Measurements from ENCODE around the gene DDTL.
"Not testable (repeated sequence)": the region's sequence is repeated elsewhere in the genome, so short reads cannot be mapped to it uniquely, and the experiment has no call there.

Gene DDTL

DNA sequence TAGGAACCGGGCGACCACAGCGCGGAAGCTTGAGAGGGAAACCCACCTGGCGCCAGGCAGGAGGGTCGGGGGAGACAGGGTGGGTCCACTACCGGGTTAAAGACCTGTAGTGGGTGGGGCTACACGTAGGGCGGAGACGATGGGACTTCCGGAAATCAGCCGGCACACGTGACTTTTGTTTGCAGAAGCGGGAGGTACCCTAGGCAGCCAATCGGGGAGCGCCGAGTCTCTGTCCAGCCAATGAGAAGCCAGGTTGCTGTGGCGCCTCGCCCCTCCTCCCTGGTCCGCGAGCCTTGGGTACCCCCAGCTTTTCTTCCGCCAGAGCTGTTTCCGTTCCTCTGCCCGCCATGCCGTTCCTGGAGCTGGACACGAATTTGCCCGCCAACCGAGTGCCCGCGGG, at the start of gene DDTL:
Gene DDTL (plus strand): TSS at position 321 of the 400 bp plus-strand sequence. CDS start 27 bp downstream, at position 348.
- DNase-seq, result not testable (repeated sequence)

GRCh38 chr22:23920267-23920611, 46.4 kb upstream of the DDTL start:
- not testable (repeated sequence) for DNase-seq

DNA sequence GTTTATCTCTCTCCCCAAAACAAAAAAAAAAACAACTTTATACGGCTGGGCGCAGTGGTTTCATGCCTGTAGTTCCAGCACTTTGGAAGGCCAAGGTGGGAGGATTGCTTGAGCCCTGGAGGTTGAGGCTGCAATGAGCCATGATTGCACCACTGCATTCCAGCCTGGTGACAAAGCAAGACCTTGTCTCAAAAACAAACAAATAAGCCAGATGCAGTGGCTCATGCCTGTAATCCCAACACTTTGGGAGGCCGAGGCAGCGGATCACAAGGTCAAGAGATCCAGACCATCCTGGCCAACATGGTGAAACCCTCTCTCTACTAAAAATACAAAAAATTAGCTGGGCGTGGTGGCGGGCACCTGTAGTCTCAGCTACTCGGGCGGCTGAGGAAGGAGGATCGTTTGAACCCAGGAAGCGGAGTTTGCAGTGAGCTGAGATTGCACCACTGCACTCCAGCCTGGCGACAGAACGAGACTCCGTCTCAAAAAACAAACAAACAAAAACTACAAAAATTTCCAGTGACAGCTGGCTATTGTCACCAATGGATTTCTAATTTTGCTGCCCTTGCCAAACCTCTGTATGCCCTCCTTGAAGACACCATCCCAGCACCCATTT, 45.0 kb upstream of the DDTL start:
- DNase-seq, result not testable (repeated sequence)

- no peak for DNase-seq
These were observed 43.8 kb upstream of the DDTL start for GRCh38 chr22:23922921-23923320.

- no peak for DNase-seq
These were observed 41.6 kb upstream of the DDTL start for GRCh38 chr22:23925020-23925606.

- no peak for DNase-seq
These were observed 40.1 kb upstream of the DDTL start for GRCh38 chr22:23926561-23926960.

- no peak for DNase-seq
These were observed 28.2 kb upstream of the DDTL start for GRCh38 chr22:23938328-23939016.

GRCh38 chr22:23939017-23939357, 27.7 kb upstream of the DDTL start:
- no peak for DNase-seq

GRCh38 chr22:23940166-23940565, 26.5 kb upstream of the DDTL start:
- DNase-seq, result not testable (repeated sequence)

DNA sequence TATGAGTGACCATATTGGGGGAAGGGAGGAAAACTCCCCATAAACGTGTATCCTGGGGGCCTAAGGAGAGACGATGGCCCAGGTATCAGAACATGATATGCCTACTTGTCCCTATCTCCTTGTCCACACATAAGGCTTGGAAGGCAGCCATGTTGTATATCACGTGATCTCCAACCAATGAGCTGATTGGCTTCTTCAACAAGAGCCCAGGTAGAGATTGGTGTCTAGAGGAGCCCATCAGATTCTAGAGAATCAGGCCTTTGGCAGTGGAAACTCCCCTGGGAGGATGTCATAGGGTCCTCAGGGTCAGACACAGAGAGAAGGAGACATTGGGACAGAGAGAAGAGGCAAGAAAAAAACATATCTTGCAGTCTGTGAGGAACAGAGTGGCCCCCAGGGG, 19.3 kb upstream of the DDTL start:
- not testable (repeated sequence) for DNase-seq

GRCh38 chr22:23949764-23950163, 16.9 kb upstream of the DDTL start:
- not testable (repeated sequence) for DNase-seq

DNA sequence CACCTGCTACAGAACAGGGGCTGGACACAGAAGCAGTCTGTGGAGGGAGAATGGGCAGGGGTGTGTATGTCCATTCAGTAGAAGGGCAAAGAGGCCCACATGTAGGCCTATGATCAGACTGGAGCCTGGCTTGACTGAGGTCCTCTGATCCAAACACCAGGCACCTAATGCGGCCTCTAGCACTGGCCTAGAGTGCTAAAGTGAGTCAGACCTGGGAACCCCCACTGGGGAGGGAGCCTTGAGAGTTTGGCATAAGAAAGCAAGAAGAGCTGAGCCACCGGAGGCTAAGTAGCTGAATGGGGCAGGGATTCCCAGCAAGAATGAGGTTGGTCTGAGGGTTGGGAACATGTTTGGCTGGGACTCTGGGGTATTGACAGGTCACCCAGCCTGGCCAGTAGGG, 15.3 kb upstream of the DDTL start:
- DNase-seq, result not testable (repeated sequence)

- DNase-seq, result not testable (repeated sequence)
These were observed 13.8 kb upstream of the DDTL start for GRCh38 chr22:23952794-23953405.

GRCh38 chr22:23953485-23953884, 13.2 kb upstream of the DDTL start:
- not testable (repeated sequence) for DNase-seq

GRCh38 chr22:23954193-23954990, 12.3 kb upstream of the DDTL start:
- DNase-seq, result not testable (repeated sequence)

GRCh38 chr22:23954991-23955305, 11.7 kb upstream of the DDTL start:
- not testable (repeated sequence) for DNase-seq

DNA sequence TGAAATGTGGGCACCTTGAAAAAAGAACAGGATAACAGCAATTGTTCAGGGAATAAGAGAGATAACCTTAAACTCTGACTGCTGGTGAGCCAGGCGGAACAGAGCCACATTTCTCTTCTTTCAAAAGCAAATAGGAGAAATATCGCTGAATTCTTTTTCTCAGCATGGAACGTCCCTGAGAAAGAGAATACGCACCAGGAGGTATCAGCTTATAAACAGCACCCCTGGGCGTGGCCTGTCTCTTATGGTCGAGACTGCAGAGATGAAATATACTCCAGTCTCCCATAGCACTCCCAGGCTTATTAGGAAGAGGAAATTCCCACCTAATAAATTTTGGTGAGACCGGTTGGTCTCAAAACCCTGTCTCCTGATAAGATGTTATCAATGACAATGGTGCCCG, 10.8 kb upstream of the DDTL start:
- DNase-seq, result not testable (repeated sequence)

GRCh38 chr22:23956301-23956900, 10.3 kb upstream of the DDTL start:
- not testable (repeated sequence) for DNase-seq

DNA sequence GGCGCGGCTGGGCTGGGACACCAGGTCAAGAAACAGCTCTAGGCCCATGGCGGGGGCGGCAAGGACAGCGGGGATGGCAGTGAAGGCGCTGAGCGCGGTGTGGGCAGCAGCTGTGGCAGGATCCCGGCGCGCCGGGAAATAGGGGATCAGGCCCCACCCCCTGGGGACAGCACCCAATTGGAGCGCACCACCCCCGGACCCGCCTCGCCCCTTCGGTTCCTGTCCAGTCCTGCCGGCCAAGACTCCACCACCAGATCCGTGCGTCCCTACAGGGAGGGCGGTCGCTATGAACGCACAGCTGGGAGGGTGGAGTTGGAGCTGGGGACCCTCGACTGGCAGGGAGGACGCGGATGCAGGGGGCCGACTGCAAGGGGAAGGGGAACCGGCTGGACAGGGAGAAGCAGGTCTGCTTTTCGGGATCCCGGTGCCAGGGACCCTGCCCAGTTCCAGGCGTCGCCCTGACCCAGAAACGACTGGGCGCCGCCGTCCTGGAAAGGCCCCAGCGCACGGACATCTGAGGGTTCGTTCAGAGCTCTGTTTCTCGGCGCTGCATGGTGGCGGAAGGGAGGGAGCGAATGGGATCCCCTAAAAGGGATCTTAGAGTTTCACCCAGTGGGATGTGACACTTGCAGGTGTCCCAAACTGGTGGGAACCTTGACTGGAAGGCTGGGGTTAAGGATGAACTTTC, 5.5 kb upstream of the DDTL start, which contains the start of gene GSTT2B:
Gene GSTT2B (minus strand): TSS at position 112 of the 688 bp plus-strand sequence. CDS start 64 bp downstream, at position 48.
- DNase-seq, result not testable (repeated sequence)

GRCh38 chr22:23966094-23966493, 594 bp upstream of the DDTL start:
- not testable (repeated sequence) for DNase-seq

DNA sequence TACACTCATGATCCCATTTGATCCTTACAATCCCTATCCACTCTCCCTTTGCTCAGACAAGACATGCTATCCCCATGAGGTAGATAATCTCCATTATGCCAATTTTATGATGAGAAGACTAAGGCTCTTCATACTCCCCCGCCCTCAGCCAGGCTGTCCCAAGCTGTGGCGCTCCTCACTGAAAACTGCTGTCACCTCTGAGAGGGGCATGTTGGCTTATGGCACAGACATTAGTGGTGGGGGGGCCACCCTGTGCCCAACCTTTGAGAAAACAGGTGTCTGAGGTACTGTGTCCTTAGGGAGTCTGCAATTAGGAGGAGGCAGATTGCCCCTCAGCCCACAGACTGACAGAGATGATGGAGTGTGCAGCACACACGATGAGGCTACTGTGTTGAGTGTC, 2.4 kb downstream of the DDTL start:
- no peak for DNase-seq

DNA sequence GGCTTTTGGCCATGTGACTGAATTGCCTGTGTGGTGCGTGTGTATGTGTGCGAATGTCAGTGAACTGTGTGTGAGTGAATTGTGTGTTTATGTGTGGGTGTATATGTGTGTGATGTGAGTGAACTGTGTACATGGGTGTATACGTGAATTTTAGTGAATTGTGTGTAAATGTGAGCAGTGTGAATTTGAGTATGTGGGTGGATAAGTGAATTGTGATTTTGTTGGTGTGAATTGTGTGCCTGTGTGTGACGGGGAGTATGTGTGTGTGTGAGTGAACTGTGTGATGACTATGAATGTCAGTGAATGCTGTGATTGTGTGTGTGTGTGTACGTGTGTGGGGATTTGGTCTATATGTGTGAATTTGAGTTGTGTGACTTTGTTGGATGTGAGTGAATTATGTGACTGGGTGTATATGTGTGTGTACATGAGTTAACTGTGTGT, 3.5 kb downstream of the DDTL start:
- no peak for DNase-seq

Measured in 8988T (cell line).